NCI-H2171 (cell line): ENCODE measurements around the gene PRR7.
"Not testable (repeated sequence)": the region's sequence is repeated elsewhere in the genome, so short reads cannot be mapped to it uniquely, and the experiment has no call there.

Experiments used
- DNase-seq: peaks from one replicate; lab custom pipeline; 2025; lab: John Stamatoyannopoulos, UW

The PRR7 gene

GRCh38 chr5:177484902-177485549 lies 38.4 kb downstream of the PRR7 start:
- DNase-seq = no peak

- DNase-seq = not testable (repeated sequence)
Measured at GRCh38 chr5:177485753-177486152, 39.1 kb downstream of the PRR7 start.

GRCh38 chr5:177486256-177486655 lies 39.6 kb downstream of the PRR7 start:
- DNase-seq = no peak

- DNase-seq = no peak
Measured at GRCh38 chr5:177487144-177487543, 40.5 kb downstream of the PRR7 start.

GRCh38 chr5:177487975-177488374 lies 41.4 kb downstream of the PRR7 start:
- DNase-seq = no peak

- no peak for DNase-seq
Measured at GRCh38 chr5:177489119-177489716, 42.6 kb downstream of the PRR7 start.

GRCh38 chr5:177490311-177490991 lies 43.8 kb downstream of the PRR7 start:
- no peak for DNase-seq

GRCh38 chr5:177490992-177491391 lies 44.4 kb downstream of the PRR7 start:
- no peak for DNase-seq

GRCh38 chr5:177491429-177491945 lies 44.9 kb downstream of the PRR7 start:
- DNase-seq = peak; percentile 27

GRCh38 chr5:177491983-177492746 lies 45.6 kb downstream of the PRR7 start:
- no peak for DNase-seq

- DNase-seq = no peak
Measured at GRCh38 chr5:177492841-177493240, 46.2 kb downstream of the PRR7 start.

- no peak for DNase-seq
Measured at GRCh38 chr5:177493795-177494345, 47.3 kb downstream of the PRR7 start.

GRCh38 chr5:177494346-177495195 lies 48.0 kb downstream of the PRR7 start:
- DNase-seq = no peak

GRCh38 chr5:177495243-177496060 lies 48.8 kb downstream of the PRR7 start:
- DNase-seq = no peak

- DNase-seq = no peak
Measured at GRCh38 chr5:177496070-177496726, 49.6 kb downstream of the PRR7 start.

GRCh38 chr5:177496727-177497291 lies 50.2 kb downstream of the PRR7 start:
- DNase-seq = peak; percentile 32

- peak; percentile 73 for DNase-seq
Measured at GRCh38 chr5:177497292-177498012, 50.8 kb downstream of the PRR7 start, which contains the start of gene PDLIM7. Gene PDLIM7, minus strand, starts transcription at chr5:177497604. Its CDS starts 1,092 bp downstream, at chr5:177496512.

- no peak for DNase-seq
Measured at GRCh38 chr5:177498013-177498787, 51.6 kb downstream of the PRR7 start.
